A673 (cell line): Measurements from ENCODE around the gene OR51B2. TPM values are rescaled to one million over a fixed set of nuclear protein-coding genes. Genes with fewer than 3 reads are reported as not detected.
"Not testable (repeated sequence)": the region's sequence is repeated elsewhere in the genome, so short reads cannot be mapped to it uniquely, and the experiment has no call there.

Source experiments
- BruUV-seq: library from RNA; stranded (reverse); fragments of 400-500 nt; replicated peaks from 2 replicates; lab custom pipeline; 2021; lab: Mats Ljungman, UMichigan
- CTCF ChIA-PET: fragments of 300-600 bp; sonication (Branson Sonifier 250); formaldehyde crosslinking; loops from one replicate; lab custom pipeline; 2022; ENCODE audit warnings: antibody characterized with exemption; lab: Charles Lee
- POLR2A ChIA-PET: fragments of 300-600 bp; sonication (Branson Sonifier 250); formaldehyde crosslinking; loops from one replicate; lab custom pipeline; 2022; ENCODE audit warnings: antibody characterized with exemption; ENCODE audit not compliant: low non-redundant PET; lab: Charles Lee
- DNase-seq: peaks from one replicate; pipeline ENCODE4 v3.0.0-alpha.2; 2015; ENCODE audit warnings: low spot score
- H3K27ac ChIP-seq: fragments of 200-600 bp; sonication (generic); 2 replicates; pipeline ENCODE4 v1.5.1; 2016; ENCODE audit warnings: mixed run types, low read depth, mild to moderate bottlenecking, mixed read lengths, antibody characterized with exemption, low read length; ENCODE audit not compliant: poor library complexity, severe bottlenecking
- H3K27me3 ChIP-seq: fragments of 200-600 bp; sonication (generic); replicated peaks from 2 replicates; pipeline ENCODE4 v1.6.1; 2017; ENCODE audit warnings: mixed run types, low read depth, mild to moderate bottlenecking, mixed read lengths, antibody characterized with exemption, low read length; ENCODE audit not compliant: insufficient read depth, poor library complexity
- H3K36me3 ChIP-seq: fragments of 200-600 bp; sonication (generic); 2 replicates; pipeline ENCODE4 v1.6.1; 2016; ENCODE audit warnings: mixed run types, mild to moderate bottlenecking, mixed read lengths, antibody characterized with exemption, low read length; ENCODE audit not compliant: insufficient read depth, poor library complexity, severe bottlenecking
- H3K4me1 ChIP-seq: fragments of 200-600 bp; sonication (generic); 2 replicates; pipeline ENCODE4 v1.6.1; 2017; ENCODE audit warnings: mixed run types, mild to moderate bottlenecking, mixed read lengths, antibody characterized with exemption, low read length; ENCODE audit not compliant: insufficient read depth, poor library complexity, severe bottlenecking
- H3K4me3 ChIP-seq: fragments of 200-600 bp; sonication (generic); 2 replicates; pipeline ENCODE4 v1.5.1; 2016; ENCODE audit warnings: low read depth, mixed run types, mild to moderate bottlenecking, mixed read lengths, low read length; ENCODE audit not compliant: poor library complexity, severe bottlenecking
- H3K9me3 ChIP-seq: fragments of 200-600 bp; sonication (generic); 2 replicates; pipeline ENCODE4 v1.6.1; 2016; ENCODE audit warnings: mixed run types, low read depth, mild to moderate bottlenecking, mixed read lengths, antibody characterized with exemption, low read length; ENCODE audit not compliant: poor library complexity, severe bottlenecking
- EZH2 ChIP-seq: fragments of 200-600 bp; sonication (generic); IDR thresholded peaks from 2 replicates; pipeline ENCODE4 v1.6.1; 2017; ENCODE audit warnings: borderline replicate concordance, low read depth, mild to moderate bottlenecking, mixed read lengths, antibody characterized with exemption, low read length; ENCODE audit not compliant: poor library complexity, severe bottlenecking
- intact Hi-C: fragments of 100-400 bp; cut with micrococcal nuclease; formaldehyde crosslinking; loops from one replicate; pipeline ENCODE4 v1.10.0; 2022; ENCODE audit not compliant: unreplicated experiment
- total RNA-seq: library from RNA; stranded (reverse); gene quantifications from 2 replicates; pipeline ENCODE4 v1.2.3, GENCODE V29; 2021
- TF ChIP-seq, protein P1 (sequence below): fragments of 300-800, 200-600 bp; sonication (generic); conservative IDR thresholded peaks from 2 replicates; pipeline ENCODE4 v1.5.1; 2017; ENCODE audit warnings: low read depth, mild to moderate bottlenecking, antibody characterized with exemption, low read length, moderate library complexity, mixed read lengths

The OR51B2 gene
- total RNA-seq, 1 experiment from 2014 or later: not detected

DNA sequence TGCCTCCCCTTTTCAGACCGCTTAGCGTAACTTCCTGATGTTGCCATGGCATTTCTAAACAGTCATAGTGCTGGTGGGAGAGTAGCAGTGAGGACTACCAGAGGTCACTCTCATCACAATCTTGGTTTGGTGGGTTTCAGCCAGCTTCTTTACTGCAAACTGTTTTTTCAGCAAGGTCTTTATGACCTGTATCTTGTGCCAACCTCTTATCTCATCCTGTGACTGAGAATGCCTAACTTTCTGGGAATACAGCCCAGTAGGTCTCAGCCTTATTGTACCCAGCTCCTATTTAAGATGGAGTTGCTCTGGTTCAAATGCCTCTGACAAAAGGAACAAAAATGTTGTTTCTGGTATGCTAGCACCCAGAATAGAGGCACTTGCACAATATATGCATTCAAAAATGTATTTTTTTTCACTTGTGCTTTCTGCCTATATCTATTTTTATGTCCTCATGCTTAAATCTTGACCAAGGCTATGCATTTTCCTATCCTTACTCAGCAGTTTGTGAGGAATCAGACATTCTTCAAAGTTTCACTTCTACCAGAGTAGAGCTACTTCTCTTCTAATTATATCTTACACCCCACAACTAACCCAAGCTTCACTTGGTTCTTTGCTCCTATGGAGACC, 43.5 kb upstream of the OR51B2 start:
- H3K36me3 ChIP-seq: no peaks in the 10 kb centered on the region
- intact Hi-C loops: no loop called here
- no TSS peak for BruUV-seq

DNA sequence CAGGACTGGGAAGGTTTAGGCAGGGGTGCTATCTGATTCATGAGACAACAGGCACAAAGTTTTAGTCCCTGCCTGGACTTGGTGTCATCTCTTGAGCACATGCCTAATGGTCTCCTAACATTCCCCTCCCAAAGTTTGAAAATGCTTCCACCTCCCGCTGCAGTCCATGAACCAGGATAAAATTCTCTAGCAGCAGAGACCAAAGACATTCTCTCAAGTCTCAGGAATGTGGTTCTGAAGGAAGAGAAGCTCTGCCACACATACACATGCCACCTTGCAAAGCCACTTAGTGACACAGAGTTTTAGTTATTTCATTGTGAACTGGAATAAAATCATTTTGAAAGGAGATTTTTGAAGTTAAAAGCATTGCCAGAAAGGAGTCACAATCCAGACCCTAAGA, 42.8 kb upstream of the OR51B2 start:
- BruUV-seq: no TSS peak
- no peaks in the 10 kb centered on the region for H3K27me3 ChIP-seq
- no peak for TF ChIP-seq EZH2
- TF ChIP-seq, protein P1, sequence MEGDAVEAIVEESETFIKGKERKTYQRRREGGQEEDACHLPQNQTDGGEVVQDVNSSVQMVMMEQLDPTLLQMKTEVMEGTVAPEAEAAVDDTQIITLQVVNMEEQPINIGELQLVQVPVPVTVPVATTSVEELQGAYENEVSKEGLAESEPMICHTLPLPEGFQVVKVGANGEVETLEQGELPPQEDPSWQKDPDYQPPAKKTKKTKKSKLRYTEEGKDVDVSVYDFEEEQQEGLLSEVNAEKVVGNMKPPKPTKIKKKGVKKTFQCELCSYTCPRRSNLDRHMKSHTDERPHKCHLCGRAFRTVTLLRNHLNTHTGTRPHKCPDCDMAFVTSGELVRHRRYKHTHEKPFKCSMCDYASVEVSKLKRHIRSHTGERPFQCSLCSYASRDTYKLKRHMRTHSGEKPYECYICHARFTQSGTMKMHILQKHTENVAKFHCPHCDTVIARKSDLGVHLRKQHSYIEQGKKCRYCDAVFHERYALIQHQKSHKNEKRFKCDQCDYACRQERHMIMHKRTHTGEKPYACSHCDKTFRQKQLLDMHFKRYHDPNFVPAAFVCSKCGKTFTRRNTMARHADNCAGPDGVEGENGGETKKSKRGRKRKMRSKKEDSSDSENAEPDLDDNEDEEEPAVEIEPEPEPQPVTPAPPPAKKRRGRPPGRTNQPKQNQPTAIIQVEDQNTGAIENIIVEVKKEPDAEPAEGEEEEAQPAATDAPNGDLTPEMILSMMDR: no peak
- DNase-seq: no peak
- no peak overlapping the region for H3K4me3 ChIP-seq
- ChIA-PET CTCF (no interaction called here), POLR2A (no interaction called here)
- no peak overlapping the region for H3K27ac ChIP-seq
- intact Hi-C loops: no loop called here
- H3K9me3 ChIP-seq: no peaks in the 10 kb centered on the region
- H3K4me1 ChIP-seq: no peaks in the 10 kb centered on the region
- no peaks in the 10 kb centered on the region for H3K36me3 ChIP-seq

More for the DNA sequence above, 43.5 kb upstream of the OR51B2 start:
- Histone ChIP-seq H3K4me1 (no peaks in the 10 kb centered on the region), H3K27me3 (no peaks in the 10 kb centered on the region), H3K4me3 (no peak overlapping the region), H3K9me3 (no peaks in the 10 kb centered on the region), H3K27ac (no peak overlapping the region)
- POLR2A ChIA-PET: no interaction called here
- no peak for TF ChIP-seq EZH2
- TF ChIP-seq, protein P1: no peak
- CTCF ChIA-PET: no interaction called here
- no peak for DNase-seq

DNA sequence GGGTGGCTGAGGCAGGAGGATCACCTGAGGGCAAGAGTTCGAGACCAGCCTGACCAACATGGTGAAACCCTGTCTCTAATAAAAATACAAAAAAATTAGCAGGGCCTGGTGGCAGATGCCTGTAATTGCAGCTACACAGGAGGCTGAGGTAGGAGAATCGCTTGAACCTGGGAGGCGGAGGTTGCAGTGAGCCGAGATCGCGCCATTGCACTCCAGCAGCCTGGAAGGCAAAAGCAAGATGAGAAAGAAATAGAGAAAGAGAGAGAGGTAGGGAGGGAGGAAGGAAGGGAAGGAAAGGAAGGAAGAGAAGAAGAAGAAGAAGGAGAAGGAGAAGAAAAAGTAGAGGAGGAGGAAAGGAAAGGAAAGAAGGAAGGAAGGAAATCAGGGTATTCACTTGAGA, 42.3 kb upstream of the OR51B2 start:
- POLR2A ChIA-PET, intact Hi-C loops, H3K36me3 ChIP-seq, BruUV-seq, H3K4me1 ChIP-seq, H3K27ac ChIP-seq, DNase-seq, CTCF ChIA-PET, H3K9me3 ChIP-seq, H3K27me3 ChIP-seq, H3K4me3 ChIP-seq: not testable (repeated sequence)

DNA sequence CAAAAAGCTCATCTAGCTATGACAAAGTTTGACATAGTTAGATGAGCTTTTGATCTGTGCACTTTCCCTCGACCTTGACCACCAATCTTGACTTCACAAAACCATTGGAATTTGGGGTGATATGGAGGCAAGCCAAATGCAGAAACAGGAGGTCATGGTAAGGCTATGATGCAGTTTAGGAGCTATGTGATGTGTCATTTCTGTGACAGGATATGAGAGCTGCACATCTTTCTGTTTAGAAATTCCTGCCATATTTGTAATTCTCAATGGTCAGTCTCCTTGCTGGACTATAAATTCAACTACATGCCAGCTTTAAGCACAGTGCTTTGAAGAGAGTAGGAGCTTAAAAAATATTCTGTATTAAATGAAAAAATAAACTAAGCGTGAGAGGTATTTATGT, 40.1 kb upstream of the OR51B2 start:
- POLR2A ChIA-PET: no interaction called here

More for the DNA sequence above, 40.1 kb upstream of the OR51B2 start:
- H3K4me3 ChIP-seq: no peak overlapping the region
- DNase-seq: no peak
- no peaks in the 10 kb centered on the region for H3K4me1 ChIP-seq
- TF ChIP-seq, protein P1: no peak
- no peak for TF ChIP-seq EZH2
- intact Hi-C loops: no loop called here
- CTCF ChIA-PET: no interaction called here
- H3K27me3 ChIP-seq: no peaks in the 10 kb centered on the region
- no peak overlapping the region for H3K27ac ChIP-seq
- no peaks in the 10 kb centered on the region for H3K9me3 ChIP-seq
- no TSS peak for BruUV-seq
- no peaks in the 10 kb centered on the region for H3K36me3 ChIP-seq
